Tibial nerve (tissue), 3 donors: ENCODE data around the gene UNC119.

Experiments used
- POLR2A ChIP-seq, 2 donors: fragments of 450-650 bp; IDR thresholded peaks; one replicate each; pipeline ENCODE4 v1.6.1; 2017; ENCODE audit warnings: antibody characterized with exemption in 2 of 2, mild to moderate bottlenecking in 2 of 2, moderate library complexity in 2 of 2
- TF ChIP-seq, protein P1 (sequence below), 5 experiments: fragments of 200-600 bp in 3 of 5; fragments of 450-650 bp in 2 of 5; sonication (generic) in 3 of 5; IDR thresholded peaks; one replicate each; pipeline ENCODE4 v1.5.1; 2016 to 2019; ENCODE audit warnings: antibody characterized with exemption in 5 of 5, mild to moderate bottlenecking in 3 of 5, moderate library complexity in 2 of 5

- TF ChIP-seq, protein P1, sequence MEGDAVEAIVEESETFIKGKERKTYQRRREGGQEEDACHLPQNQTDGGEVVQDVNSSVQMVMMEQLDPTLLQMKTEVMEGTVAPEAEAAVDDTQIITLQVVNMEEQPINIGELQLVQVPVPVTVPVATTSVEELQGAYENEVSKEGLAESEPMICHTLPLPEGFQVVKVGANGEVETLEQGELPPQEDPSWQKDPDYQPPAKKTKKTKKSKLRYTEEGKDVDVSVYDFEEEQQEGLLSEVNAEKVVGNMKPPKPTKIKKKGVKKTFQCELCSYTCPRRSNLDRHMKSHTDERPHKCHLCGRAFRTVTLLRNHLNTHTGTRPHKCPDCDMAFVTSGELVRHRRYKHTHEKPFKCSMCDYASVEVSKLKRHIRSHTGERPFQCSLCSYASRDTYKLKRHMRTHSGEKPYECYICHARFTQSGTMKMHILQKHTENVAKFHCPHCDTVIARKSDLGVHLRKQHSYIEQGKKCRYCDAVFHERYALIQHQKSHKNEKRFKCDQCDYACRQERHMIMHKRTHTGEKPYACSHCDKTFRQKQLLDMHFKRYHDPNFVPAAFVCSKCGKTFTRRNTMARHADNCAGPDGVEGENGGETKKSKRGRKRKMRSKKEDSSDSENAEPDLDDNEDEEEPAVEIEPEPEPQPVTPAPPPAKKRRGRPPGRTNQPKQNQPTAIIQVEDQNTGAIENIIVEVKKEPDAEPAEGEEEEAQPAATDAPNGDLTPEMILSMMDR (IDR thresholded peaks at IDR 0.05), result no peak
- TF ChIP-seq POLR2A (IDR thresholded peaks at IDR 0.05), result no peak
Measured at GRCh38 chr17:28511858-28512461, 40.5 kb downstream of the UNC119 start.
